Activated T-helper 2 cell treated with anti-CD3 and anti-CD28 coated beads, Interferon-gamma antibody, Interleukin-2, Interleukin-4, amounts not matched to agents 10 μg/mL and 5 μg/mL and 100 μg/mL, durations not matched to agents 14 hours and 24 hours and 36 hours (primary cell): ENCODE data around the gene IGF2. TPM values are rescaled to one million over a fixed set of nuclear protein-coding genes. Genes with fewer than 3 reads are reported as not detected.
A peak's percentile ranks its signal among the peaks of the same experiment; 100 is the strongest.

Experiments used
- DNase-seq: peaks from one replicate; pipeline ENCODE4 v3.0.0; 2021; ENCODE audit warnings: low spot score
- H3K27ac Mint-ChIP-seq: one replicate; pipeline ENCODE4 v1.8.0; 2021; ENCODE audit warnings: mixed read lengths
- H3K27me3 Mint-ChIP-seq: one replicate; pipeline ENCODE4 v1.8.0; 2021; ENCODE audit warnings: low read depth, mixed read lengths
- H3K36me3 Mint-ChIP-seq: one replicate; pipeline ENCODE4 v1.8.0; 2021; ENCODE audit warnings: low read depth, mixed read lengths
- H3K4me1 Mint-ChIP-seq: one replicate; pipeline ENCODE4 v1.8.0; 2021; ENCODE audit warnings: low read depth, mixed read lengths
- H3K4me3 Mint-ChIP-seq: one replicate; pipeline ENCODE4 v1.8.0; 2021; ENCODE audit warnings: low read depth, mild to moderate bottlenecking, moderate library complexity, mixed read lengths
- H3K9me3 Mint-ChIP-seq: one replicate; pipeline ENCODE4 v1.8.0; 2021; ENCODE audit warnings: mixed read lengths
- intact Hi-C: fragments of 100-400 bp; cut with micrococcal nuclease; formaldehyde crosslinking; loops from one replicate; pipeline ENCODE4 v1.15.1; 2023
- total RNA-seq: library from RNA; stranded (reverse); gene quantifications from 2 replicates; pipeline ENCODE4 v1.2.3, GENCODE V29; 2022

The IGF2 gene
- total RNA-seq, 1 donor from 2014 or later: 0.16 TPM

GRCh38 chr11:2143799-2144543, 4.8 kb upstream of the IGF2 start:
- no peak for DNase-seq

GRCh38 chr11:2143477-2143798, 4.2 kb upstream of the IGF2 start:
- H3K4me1 Mint-ChIP-seq: peaks cover 14% of the 10 kb centered on the region
- H3K27me3 Mint-ChIP-seq: peaks cover 60% of the 10 kb centered on the region
- no peak for DNase-seq
- intact Hi-C loops: loop anchor here (1.0 to 10.0 kb wide), 3 partner anchors 66 to 569 kb away; partner anchors contain the start of gene DUSP8
- H3K4me3 Mint-ChIP-seq: no peak overlapping the region
- no peak overlapping the region for H3K27ac Mint-ChIP-seq
- H3K9me3 Mint-ChIP-seq: peaks cover 3% of the 10 kb centered on the region
- no peaks in the 10 kb centered on the region for H3K36me3 Mint-ChIP-seq

More at GRCh38 chr11:2143799-2144543, 4.8 kb upstream of the IGF2 start:
- Mint-ChIP-seq H3K9me3 (peaks cover 3% of the 10 kb centered on the region), H3K27ac (no peak overlapping the region), H3K4me1 (peaks cover 14% of the 10 kb centered on the region), H3K4me3 (no peak overlapping the region), H3K36me3 (no peaks in the 10 kb centered on the region), H3K27me3 (peaks cover 65% of the 10 kb centered on the region)
- intact Hi-C loops: loop anchor here (1.0 to 10.0 kb wide), 3 partner anchors 67 to 569 kb away; partner anchors contain the start of gene DUSP8

GRCh38 chr11:2142762-2143202, 3.6 kb upstream of the IGF2 start:
- no peak for DNase-seq
- Mint-ChIP-seq H3K4me1 (peaks cover 14% of the 10 kb centered on the region), H3K27ac (peak overlapping the region; percentile 82), H3K4me3 (peak overlapping the region; percentile 42), H3K9me3 (peaks cover 3% of the 10 kb centered on the region), H3K36me3 (no peaks in the 10 kb centered on the region), H3K27me3 (peaks cover 56% of the 10 kb centered on the region)
- intact Hi-C loops: loop anchor here (1.0 to 10.0 kb wide), 3 partner anchors 65 to 568 kb away; partner anchors contain the start of gene DUSP8

- peaks cover 14% of the 10 kb centered on the region for H3K4me1 Mint-ChIP-seq
- H3K9me3 Mint-ChIP-seq: peaks cover 3% of the 10 kb centered on the region
- H3K4me3 Mint-ChIP-seq: no peak overlapping the region
- DNase-seq: no peak
- peaks cover 60% of the 10 kb centered on the region for H3K27me3 Mint-ChIP-seq
- intact Hi-C loops: loop anchor here (2.0 to 10.0 kb wide), 2 partner anchors 288 to 568 kb away; partner anchors contain the start of gene DUSP8
- H3K27ac Mint-ChIP-seq: no peak overlapping the region
- no peaks in the 10 kb centered on the region for H3K36me3 Mint-ChIP-seq
Observed at GRCh38 chr11:2142300-2142759, 3.1 kb upstream of the IGF2 start.

- H3K27ac Mint-ChIP-seq: no peak overlapping the region
- intact Hi-C loops: loop anchor here (2.0 to 10.0 kb wide), 2 partner anchors 128 to 566 kb away; partner anchors contain the start of gene DUSP8
- peaks cover 60% of the 10 kb centered on the region for H3K27me3 Mint-ChIP-seq
- no peak for DNase-seq
- peaks cover 14% of the 10 kb centered on the region for H3K4me1 Mint-ChIP-seq
- no peak overlapping the region for H3K4me3 Mint-ChIP-seq
- H3K9me3 Mint-ChIP-seq: peaks cover 3% of the 10 kb centered on the region
- H3K36me3 Mint-ChIP-seq: no peaks in the 10 kb centered on the region
Observed at GRCh38 chr11:2140411-2141400, 1.5 kb upstream of the IGF2 start.

- Mint-ChIP-seq H3K36me3 (no peaks in the 10 kb centered on the region), H3K9me3 (peaks cover 3% of the 10 kb centered on the region), H3K27me3 (peaks cover 55% of the 10 kb centered on the region), H3K4me1 (peaks cover 14% of the 10 kb centered on the region), H3K27ac (no peak overlapping the region), H3K4me3 (no peak overlapping the region)
- no peak for DNase-seq
- intact Hi-C loops: loop anchor here (2.0 to 10.0 kb wide), 2 partner anchors 129 to 565 kb away; partner anchors contain the start of gene DUSP8
Observed at GRCh38 chr11:2139621-2140337, 590 bp upstream of the IGF2 start.

- no peaks in the 10 kb centered on the region for H3K36me3 Mint-ChIP-seq
- no peak overlapping the region for H3K27ac Mint-ChIP-seq
- no peak overlapping the region for H3K4me3 Mint-ChIP-seq
- H3K27me3 Mint-ChIP-seq: peaks cover 57% of the 10 kb centered on the region
- intact Hi-C loops: no loop called here
- H3K4me1 Mint-ChIP-seq: peaks cover 14% of the 10 kb centered on the region
- peaks cover 3% of the 10 kb centered on the region for H3K9me3 Mint-ChIP-seq
- DNase-seq: no peak
Observed at GRCh38 chr11:2138431-2139122, 612 bp downstream of the IGF2 start.

- H3K4me1 Mint-ChIP-seq: peaks cover 13% of the 10 kb centered on the region
- no peak for DNase-seq
- no peak overlapping the region for H3K27ac Mint-ChIP-seq
- no peak overlapping the region for H3K4me3 Mint-ChIP-seq
- intact Hi-C loops: no loop called here
- peaks cover 60% of the 10 kb centered on the region for H3K27me3 Mint-ChIP-seq
- H3K9me3 Mint-ChIP-seq: peaks cover 2% of the 10 kb centered on the region
- no peaks in the 10 kb centered on the region for H3K36me3 Mint-ChIP-seq
Observed at GRCh38 chr11:2138068-2138430, 1.1 kb downstream of the IGF2 start.

- Mint-ChIP-seq H3K4me1 (peaks cover 7% of the 10 kb centered on the region), H3K4me3 (no peak overlapping the region), H3K27me3 (peaks cover 56% of the 10 kb centered on the region), H3K36me3 (no peaks in the 10 kb centered on the region), H3K27ac (no peak overlapping the region), H3K9me3 (no peaks in the 10 kb centered on the region)
- no peak for DNase-seq
- intact Hi-C loops: no loop called here
Observed at GRCh38 chr11:2137202-2138067, 1.8 kb downstream of the IGF2 start.

GRCh38 chr11:2136952-2137201, 2.3 kb downstream of the IGF2 start:
- H3K27me3 Mint-ChIP-seq: peaks cover 50% of the 10 kb centered on the region
- intact Hi-C loops: no loop called here
- H3K4me1 Mint-ChIP-seq: peaks cover 3% of the 10 kb centered on the region

GRCh38 chr11:2136209-2136951, 2.8 kb downstream of the IGF2 start:
- Mint-ChIP-seq H3K36me3 (no peaks in the 10 kb centered on the region), H3K27me3 (peaks cover 50% of the 10 kb centered on the region), H3K27ac (no peak overlapping the region), H3K4me1 (peaks cover 2% of the 10 kb centered on the region), H3K4me3 (no peak overlapping the region), H3K9me3 (peaks cover 2% of the 10 kb centered on the region)
- intact Hi-C loops: no loop called here
- no peak for DNase-seq

More at GRCh38 chr11:2136952-2137201, 2.3 kb downstream of the IGF2 start:
- H3K27ac Mint-ChIP-seq: no peak overlapping the region
- no peaks in the 10 kb centered on the region for H3K9me3 Mint-ChIP-seq
- no peak overlapping the region for H3K4me3 Mint-ChIP-seq
- no peak for DNase-seq
- no peaks in the 10 kb centered on the region for H3K36me3 Mint-ChIP-seq
